PFSK-1 (cell line): ENCODE measurements around the gene SFTPB.

ENCODE experiments used
- FOXP2 ChIP-seq: optimal IDR thresholded peaks from 2 replicates; pipeline ENCODE3; 2011; ENCODE audit warnings: borderline replicate concordance, control low read depth, inconsistent platforms; ENCODE audit not compliant: insufficient read depth; ENCODE audit errors: extremely low read length, extremely low read depth
- POLR2AphosphoS5 ChIP-seq: IDR thresholded peaks from 2 replicates; pipeline ENCODE4 v1.6.1; 2012; ENCODE audit warnings: low read depth, mild to moderate bottlenecking, control low read depth, low read length, moderate library complexity
- SIN3A ChIP-seq: IDR thresholded peaks from 2 replicates; pipeline ENCODE4 v1.6.1; 2012; ENCODE audit warnings: mild to moderate bottlenecking, low read length, moderate library complexity, borderline replicate concordance; ENCODE audit not compliant: insufficient read depth
- TAF1 ChIP-seq: IDR thresholded peaks from 2 replicates; pipeline ENCODE4 v1.6.1; 2012; ENCODE audit warnings: low read length, control low read depth, borderline replicate concordance; ENCODE audit not compliant: insufficient read depth
- TF ChIP-seq, protein P1 (sequence below), 2 experiments: IDR thresholded peaks; 2 replicates each; pipeline versions ENCODE4 v1.6.1 to v1.8.0; 2011 to 2012; ENCODE audit warnings: low read depth in 2 of 2, low read length in 2 of 2, control low read depth in 1 of 2, inconsistent platforms in 1 of 2, mild to moderate bottlenecking in 1 of 2, moderate library complexity in 1 of 2; ENCODE audit not compliant: insufficient read depth in 1 of 2

DNA sequence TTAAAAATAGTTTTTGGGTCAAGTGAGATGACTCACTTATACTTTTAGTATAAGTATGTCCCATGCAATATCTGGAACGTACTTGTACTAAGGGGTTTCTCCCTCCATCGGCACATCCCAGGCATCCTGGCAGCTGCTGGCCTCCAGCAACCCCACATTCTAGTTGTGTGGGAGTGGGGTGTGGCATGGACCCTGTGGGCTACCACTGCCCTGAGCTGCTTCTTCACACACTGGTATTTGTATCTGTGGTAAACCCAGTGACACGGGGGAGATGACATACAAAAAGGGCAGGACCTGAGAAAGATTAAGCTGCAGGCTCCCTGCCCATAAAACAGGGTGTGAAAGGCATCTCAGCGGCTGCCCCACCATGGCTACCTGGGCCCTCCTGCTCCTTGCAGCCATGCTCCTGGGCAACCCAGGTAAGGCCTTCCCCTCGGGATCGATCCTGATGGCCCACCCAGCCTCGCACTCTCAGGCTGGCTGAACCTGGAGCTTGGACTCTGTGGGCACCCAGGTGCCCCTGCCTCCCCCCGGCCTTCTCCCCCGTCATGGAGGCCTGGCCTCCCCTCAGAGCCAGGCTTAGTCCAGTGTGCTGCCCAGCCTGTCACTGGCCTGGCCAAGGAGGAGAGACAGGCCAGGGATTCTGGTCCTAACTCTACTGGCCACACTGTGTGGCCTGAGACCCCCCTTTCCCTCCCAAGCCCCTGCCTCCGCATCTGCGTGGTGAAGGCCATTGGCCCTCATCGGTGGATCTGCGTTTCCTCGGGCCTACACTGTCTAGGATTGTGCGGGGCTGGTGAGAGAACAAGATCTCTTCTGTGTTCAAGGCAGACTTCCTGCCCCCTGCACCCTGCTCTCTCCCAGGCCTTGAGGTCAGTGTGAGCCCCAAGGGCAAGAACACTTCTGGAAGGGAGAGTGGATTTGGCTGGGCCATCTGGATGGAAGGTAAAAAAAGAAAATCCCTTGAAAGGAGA is 26.3 kb upstream of the SFTPB start, which contains the start of gene GNLY:
- TF ChIP-seq, protein P1, sequence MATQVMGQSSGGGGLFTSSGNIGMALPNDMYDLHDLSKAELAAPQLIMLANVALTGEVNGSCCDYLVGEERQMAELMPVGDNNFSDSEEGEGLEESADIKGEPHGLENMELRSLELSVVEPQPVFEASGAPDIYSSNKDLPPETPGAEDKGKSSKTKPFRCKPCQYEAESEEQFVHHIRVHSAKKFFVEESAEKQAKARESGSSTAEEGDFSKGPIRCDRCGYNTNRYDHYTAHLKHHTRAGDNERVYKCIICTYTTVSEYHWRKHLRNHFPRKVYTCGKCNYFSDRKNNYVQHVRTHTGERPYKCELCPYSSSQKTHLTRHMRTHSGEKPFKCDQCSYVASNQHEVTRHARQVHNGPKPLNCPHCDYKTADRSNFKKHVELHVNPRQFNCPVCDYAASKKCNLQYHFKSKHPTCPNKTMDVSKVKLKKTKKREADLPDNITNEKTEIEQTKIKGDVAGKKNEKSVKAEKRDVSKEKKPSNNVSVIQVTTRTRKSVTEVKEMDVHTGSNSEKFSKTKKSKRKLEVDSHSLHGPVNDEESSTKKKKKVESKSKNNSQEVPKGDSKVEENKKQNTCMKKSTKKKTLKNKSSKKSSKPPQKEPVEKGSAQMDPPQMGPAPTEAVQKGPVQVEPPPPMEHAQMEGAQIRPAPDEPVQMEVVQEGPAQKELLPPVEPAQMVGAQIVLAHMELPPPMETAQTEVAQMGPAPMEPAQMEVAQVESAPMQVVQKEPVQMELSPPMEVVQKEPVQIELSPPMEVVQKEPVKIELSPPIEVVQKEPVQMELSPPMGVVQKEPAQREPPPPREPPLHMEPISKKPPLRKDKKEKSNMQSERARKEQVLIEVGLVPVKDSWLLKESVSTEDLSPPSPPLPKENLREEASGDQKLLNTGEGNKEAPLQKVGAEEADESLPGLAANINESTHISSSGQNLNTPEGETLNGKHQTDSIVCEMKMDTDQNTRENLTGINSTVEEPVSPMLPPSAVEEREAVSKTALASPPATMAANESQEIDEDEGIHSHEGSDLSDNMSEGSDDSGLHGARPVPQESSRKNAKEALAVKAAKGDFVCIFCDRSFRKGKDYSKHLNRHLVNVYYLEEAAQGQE (IDR thresholded peaks at IDR 0.05; ENCODE audit: insufficient read depth in 1 of 2, low read depth in 2 of 2, low read length in 2 of 2): no peak
- TF ChIP-seq POLR2AphosphoS5: no peak
- TF ChIP-seq TAF1: no peak
- no peak for TF ChIP-seq SIN3A
- no peak for TF ChIP-seq FOXP2
